SK-N-MC (cell line): Measurements from ENCODE around the gene ZSCAN20.

Experiments
- EZH2 ChIP-seq: fragments of 200-600 bp; sonication (generic); IDR thresholded peaks from one replicate; pipeline ENCODE4 v1.6.1; 2017; ENCODE audit warnings: antibody characterized with exemption
- POLR2AphosphoS5 ChIP-seq: IDR thresholded peaks from 2 replicates; pipeline ENCODE4 v1.6.1; 2012; ENCODE audit warnings: mild to moderate bottlenecking, low read depth, low read length, borderline replicate concordance

DNA sequence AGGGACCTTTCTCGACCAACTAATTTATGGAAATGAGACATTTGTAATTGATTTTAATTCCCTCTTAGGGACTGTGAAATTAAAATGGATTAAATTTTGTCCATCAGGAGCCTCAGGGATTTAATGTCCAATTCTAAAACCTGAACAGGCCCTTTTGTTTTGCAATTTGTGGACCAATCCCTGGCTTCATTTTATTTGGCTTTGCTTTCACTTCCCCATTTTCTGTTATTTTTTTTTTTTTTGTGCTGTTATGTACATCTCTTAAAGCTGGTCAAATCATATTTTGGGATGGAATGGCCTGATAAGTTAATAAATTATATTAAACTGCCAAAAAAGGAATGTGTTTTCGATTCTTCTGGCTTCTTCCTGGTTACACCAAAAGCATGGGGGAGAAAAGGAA, 28.9 kb downstream of the ZSCAN20 start:
- TF ChIP-seq POLR2AphosphoS5 (no peak), EZH2 (no peak)
